HL-60 (cell line): ENCODE measurements around the gene P2RX5.

Experiments
- CTCF ChIP-seq: IDR thresholded peaks from one replicate; pipeline ENCODE4 v1.5.1; 2011; ENCODE audit warnings: low read length, control low read depth, inconsistent platforms; ENCODE audit not compliant: insufficient read depth
- GABPA ChIP-seq: IDR thresholded peaks from 2 replicates; pipeline ENCODE4 v1.6.1; 2012; ENCODE audit warnings: low read depth
- POLR2AphosphoS5 ChIP-seq: IDR thresholded peaks from 2 replicates; pipeline ENCODE4 v1.6.1; 2012; ENCODE audit warnings: low read depth
- REST ChIP-seq: IDR thresholded peaks from 2 replicates; pipeline ENCODE4 v1.6.1; 2012; ENCODE audit warnings: low read depth; ENCODE audit not compliant: insufficient replicate concordance
- SPI1 ChIP-seq: IDR thresholded peaks from 2 replicates; pipeline ENCODE4 v1.6.1; 2012; ENCODE audit warnings: low read depth, mild to moderate bottlenecking, borderline replicate concordance

- TF ChIP-seq POLR2AphosphoS5 (no peak), CTCF (no peak), GABPA (no peak), REST (no peak), SPI1 (no peak)
Observed at GRCh38 chr17:3693829-3694231, 2.1 kb downstream of the P2RX5 start.
